Fibroblast of villous mesenchyme (primary cell): ENCODE results near the gene PDHX. TPM values are rescaled to one million over a fixed set of nuclear protein-coding genes. Genes with fewer than 3 reads are reported as not detected.
A peak's percentile ranks its signal among the peaks of the same experiment; 100 is the strongest.

Experiments used
- DNase-seq: peaks from one replicate; pipeline ENCODE4 v3.0.0-alpha.2; 2010; ENCODE audit warnings: low read depth
- H3K4me3 ChIP-seq: 2 replicates; pipeline ENCODE4 v1.5.1; 2011; ENCODE audit warnings: low read depth, mild to moderate bottlenecking, low read length
- total RNA-seq: library from RNA; depleted of rRNA; stranded (reverse); fragments of >200 nt; gene quantifications from 2 replicates; pipeline ENCODE4 v1.2.3, GENCODE V29; 2012
- TF ChIP-seq, protein P1 (sequence below): IDR thresholded peaks from 2 replicates; pipeline ENCODE4 v1.5.1; 2012; ENCODE audit warnings: low read depth, mild to moderate bottlenecking, low read length; ENCODE audit not compliant: insufficient read depth

The PDHX gene
- total RNA-seq, 1 donor = 66.9 TPM

DNA sequence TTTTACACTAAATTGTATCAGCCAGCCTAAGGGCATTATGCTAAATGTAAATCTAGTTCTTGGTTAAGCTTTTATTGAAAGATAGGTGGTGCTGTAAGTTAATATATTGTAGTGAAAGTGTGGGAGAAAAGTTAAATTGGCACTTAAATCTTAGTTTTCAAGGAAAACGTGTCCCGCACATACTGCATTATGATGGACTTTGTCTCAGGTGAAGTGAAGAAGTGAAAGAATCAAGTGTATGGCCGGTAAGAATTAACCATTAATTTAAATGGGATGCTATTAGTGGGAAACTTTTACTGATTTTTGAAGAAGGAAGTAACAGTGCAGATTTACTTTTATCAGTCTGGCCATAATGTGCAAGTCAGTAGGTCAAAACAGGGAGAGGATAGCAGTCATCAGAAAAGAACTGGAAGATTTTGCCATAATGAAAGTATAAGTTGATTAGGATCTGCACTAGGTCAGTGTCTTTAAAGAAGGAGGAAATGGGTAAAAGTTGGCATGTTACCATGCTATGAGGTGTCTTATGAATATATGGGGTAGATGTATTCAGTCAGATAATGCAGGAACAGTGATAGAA, 81.6 kb downstream of the PDHX start:
- TF ChIP-seq, protein P1, sequence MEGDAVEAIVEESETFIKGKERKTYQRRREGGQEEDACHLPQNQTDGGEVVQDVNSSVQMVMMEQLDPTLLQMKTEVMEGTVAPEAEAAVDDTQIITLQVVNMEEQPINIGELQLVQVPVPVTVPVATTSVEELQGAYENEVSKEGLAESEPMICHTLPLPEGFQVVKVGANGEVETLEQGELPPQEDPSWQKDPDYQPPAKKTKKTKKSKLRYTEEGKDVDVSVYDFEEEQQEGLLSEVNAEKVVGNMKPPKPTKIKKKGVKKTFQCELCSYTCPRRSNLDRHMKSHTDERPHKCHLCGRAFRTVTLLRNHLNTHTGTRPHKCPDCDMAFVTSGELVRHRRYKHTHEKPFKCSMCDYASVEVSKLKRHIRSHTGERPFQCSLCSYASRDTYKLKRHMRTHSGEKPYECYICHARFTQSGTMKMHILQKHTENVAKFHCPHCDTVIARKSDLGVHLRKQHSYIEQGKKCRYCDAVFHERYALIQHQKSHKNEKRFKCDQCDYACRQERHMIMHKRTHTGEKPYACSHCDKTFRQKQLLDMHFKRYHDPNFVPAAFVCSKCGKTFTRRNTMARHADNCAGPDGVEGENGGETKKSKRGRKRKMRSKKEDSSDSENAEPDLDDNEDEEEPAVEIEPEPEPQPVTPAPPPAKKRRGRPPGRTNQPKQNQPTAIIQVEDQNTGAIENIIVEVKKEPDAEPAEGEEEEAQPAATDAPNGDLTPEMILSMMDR = peak; percentile 47
- DNase-seq = peak; percentile 50
- H3K4me3 ChIP-seq = no peak overlapping the region

GRCh38 chr11:34999453-34999852, 83.0 kb downstream of the PDHX start:
- no peak overlapping the region for H3K4me3 ChIP-seq
- TF ChIP-seq, protein P1 = no peak
- DNase-seq = no peak

- no peak for DNase-seq
- TF ChIP-seq, protein P1 = no peak
- H3K4me3 ChIP-seq = no peak overlapping the region
These were observed 86.8 kb downstream of the PDHX start for GRCh38 chr11:35003186-35003585.

DNA sequence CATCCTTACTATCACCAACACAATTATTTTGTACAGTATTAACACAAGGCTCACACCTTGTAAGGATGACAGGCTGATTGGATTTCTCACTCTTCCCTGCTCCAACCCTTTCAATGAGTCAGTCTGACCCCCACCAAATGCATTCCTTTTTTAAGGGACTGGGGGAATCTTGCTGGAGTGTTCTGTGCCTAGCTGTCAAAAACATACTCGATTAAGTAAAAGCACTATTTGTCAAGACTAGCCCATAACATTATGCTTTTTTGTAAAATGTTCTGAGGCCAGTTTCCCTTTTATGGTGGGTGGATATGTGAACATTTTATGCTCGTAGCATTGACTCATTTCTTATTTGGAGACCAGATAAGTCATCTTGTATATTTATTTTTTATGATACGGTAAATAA, 87.2 kb downstream of the PDHX start:
- TF ChIP-seq, protein P1 = no peak
- no peak overlapping the region for H3K4me3 ChIP-seq
- peak; percentile 54 for DNase-seq

GRCh38 chr11:35005141-35005780, 88.8 kb downstream of the PDHX start:
- DNase-seq = no peak
- no peak overlapping the region for H3K4me3 ChIP-seq
- TF ChIP-seq, protein P1 = no peak

DNA sequence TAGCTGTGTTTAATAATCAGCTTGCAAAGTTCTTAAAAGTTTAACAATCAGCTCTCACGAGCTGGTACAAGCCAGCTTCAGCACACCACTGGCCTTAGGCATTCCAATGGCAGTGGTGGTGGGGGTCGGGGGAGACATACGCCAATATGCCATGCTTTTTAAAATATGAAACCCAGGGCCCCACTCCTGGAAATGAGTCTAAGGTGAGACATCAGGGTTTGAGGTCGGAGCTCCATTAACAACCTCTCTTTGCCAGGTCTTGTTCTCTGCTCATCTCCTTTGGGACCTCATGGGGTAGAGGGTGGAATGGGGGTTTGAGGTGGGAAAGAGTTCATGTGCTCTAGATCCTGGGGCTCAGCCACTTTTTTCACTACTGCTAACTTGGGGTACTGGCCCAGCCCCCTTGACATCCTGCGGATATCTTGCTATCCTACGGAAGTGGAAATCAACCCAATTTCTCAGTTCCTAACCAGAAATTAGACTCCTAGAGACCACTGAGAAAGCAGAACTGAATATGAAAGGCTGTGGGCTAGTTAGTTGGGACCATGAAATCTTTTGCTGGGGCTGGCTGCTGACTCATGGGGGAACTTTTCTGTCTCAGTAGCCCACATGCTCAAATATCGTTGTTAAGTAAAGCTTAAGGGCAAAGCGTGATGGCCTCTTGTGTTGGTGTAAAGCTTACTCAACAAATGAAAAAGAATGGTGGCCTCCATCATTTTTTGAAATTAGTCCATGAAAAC, 90.1 kb downstream of the PDHX start:
- DNase-seq = no peak
- H3K4me3 ChIP-seq = no peak overlapping the region
- TF ChIP-seq, protein P1 = no peak
